ENCODE data around the gene RPTOR.

The RPTOR gene

DNA sequence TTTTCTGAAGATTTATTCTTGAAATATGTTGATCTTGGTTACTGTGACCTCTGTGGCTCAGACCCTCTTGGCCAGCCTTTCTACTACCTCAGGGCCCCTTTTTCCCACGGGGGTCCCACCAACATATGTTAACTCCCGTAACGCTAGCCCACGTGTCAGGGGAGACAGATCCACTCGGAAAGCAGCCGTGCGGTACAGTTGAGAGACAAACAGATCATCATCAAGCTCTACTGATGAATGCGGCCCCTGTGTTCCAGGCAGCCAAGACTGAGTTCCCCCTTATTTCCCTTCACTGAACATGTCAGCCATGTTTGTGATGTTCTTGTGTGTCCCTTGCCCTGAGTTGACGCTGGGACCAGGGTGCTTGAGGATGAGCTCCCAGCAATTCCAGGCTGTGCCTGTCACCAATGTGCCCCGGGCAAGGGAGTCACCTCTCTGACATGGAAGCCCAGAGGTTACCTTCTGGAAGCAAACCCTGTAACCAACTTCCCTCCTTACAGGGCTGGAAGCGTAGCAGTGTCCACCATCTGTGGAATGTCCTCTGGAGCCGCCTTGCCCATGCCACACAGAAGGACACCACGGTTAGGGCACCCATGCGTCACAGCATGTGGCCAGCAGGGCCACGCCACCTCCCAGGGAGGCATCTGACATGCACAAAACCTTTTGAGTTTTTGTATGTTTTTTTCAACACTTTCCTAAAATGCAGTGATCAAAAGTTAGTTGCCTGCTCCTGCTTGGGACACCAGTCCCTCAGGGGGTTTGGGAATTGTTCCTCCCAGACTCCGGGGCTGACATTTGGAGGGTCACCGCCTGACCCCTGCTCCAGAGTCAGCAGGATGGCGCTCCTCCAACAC, 253.3 kb downstream of the RPTOR start:
- no peak for TF ChIP-seq ZFP30 (CRISPR knock-in tag; IDR thresholded peaks at IDR 0.05)
- TF ChIP-seq PATZ1 (CRISPR knock-in tag; IDR thresholded peaks at IDR 0.05; ENCODE audit: borderline replicate concordance): no peak
- TF ChIP-seq ZFP3 (CRISPR knock-in tag; IDR thresholded peaks at IDR 0.05): no peak
- no peak for TF ChIP-seq TCF4 (CRISPR knock-in tag; IDR thresholded peaks at IDR 0.05; ENCODE audit: borderline replicate concordance)
- no peak for TF ChIP-seq ZNF565 (CRISPR knock-in tag; conservative IDR thresholded peaks at IDR 0.05; ENCODE audit: low read depth)
- TF ChIP-seq CREB5 (CRISPR knock-in tag; IDR thresholded peaks at IDR 0.05; ENCODE audit: low read depth): no peak
- no peak for TF ChIP-seq TOX (CRISPR knock-in tag; IDR thresholded peaks at IDR 0.05; ENCODE audit: borderline replicate concordance)
- no peak for TF ChIP-seq ZNF70 (CRISPR knock-in tag; IDR thresholded peaks at IDR 0.05)
- no peak for TF ChIP-seq OSR1 (CRISPR knock-in tag; IDR thresholded peaks at IDR 0.05)
- TF ChIP-seq, protein P1, sequence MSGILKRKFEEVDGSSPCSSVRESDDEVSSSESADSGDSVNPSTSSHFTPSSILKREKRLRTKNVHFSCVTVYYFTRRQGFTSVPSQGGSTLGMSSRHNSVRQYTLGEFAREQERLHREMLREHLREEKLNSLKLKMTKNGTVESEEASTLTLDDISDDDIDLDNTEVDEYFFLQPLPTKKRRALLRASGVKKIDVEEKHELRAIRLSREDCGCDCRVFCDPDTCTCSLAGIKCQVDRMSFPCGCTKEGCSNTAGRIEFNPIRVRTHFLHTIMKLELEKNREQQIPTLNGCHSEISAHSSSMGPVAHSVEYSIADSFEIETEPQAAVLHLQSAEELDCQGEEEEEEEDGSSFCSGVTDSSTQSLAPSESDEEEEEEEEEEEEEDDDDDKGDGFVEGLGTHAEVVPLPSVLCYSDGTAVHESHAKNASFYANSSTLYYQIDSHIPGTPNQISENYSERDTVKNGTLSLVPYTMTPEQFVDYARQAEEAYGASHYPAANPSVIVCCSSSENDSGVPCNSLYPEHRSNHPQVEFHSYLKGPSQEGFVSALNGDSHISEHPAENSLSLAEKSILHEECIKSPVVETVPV (CRISPR knock-in tag; IDR thresholded peaks at IDR 0.05): no peak
- no peak for ATAC-seq

DNA sequence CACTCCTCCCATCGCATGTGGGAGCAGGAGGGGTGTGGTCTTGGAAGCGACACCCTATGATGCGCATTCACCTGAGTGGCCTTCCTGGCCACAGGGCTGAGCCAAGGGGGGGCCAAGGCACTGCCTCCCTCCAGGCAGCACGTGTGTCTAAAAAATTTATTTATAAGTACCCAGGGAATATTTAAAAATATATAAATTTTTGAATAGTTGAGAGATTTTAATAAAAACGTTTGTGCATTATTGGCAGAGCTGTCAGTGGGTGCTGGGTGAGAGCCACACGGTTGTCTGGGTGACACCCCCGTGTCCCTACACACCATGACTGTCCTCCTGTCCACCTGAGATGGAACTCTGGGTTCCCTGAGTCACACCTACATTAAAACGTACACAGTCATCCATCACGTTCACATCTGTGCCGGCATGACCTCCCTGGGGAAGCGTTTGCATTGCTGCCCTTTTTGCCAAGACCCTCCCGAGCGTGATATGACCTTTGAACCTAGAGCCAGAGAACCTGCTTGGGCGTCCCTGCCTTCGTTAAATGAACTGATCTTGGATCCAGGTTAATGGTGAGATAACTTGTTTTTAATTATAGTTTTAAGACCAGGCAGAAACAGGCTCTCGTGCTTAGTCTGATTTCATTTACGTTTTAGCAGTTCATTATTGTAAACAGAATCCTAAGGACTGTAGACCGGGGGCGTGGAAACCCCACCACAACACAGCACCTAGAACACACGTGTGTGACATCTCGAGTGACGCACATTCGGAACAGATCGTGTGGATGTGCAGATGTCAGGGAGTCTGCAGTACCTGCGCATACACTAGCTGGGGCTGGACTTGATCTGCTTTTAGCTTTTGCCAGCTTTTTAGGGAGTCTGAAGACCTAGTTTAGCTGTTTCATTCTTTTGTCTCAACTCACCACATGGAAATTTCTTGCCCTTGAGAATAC, 254.2 kb downstream of the RPTOR start:
- TF ChIP-seq ZFP3 (CRISPR knock-in tag; IDR thresholded peaks at IDR 0.05): no peak
- TF ChIP-seq CREB5 (CRISPR knock-in tag; IDR thresholded peaks at IDR 0.05; ENCODE audit: low read depth): no peak
- no peak for TF ChIP-seq ZNF70 (CRISPR knock-in tag; IDR thresholded peaks at IDR 0.05)
- TF ChIP-seq ZFP30 (CRISPR knock-in tag; IDR thresholded peaks at IDR 0.05): no peak
- TF ChIP-seq ESRRG (CRISPR knock-in tag; IDR thresholded peaks at IDR 0.05): no peak
- no peak for TF ChIP-seq ZNF565 (CRISPR knock-in tag; conservative IDR thresholded peaks at IDR 0.05; ENCODE audit: low read depth)
- no peak for TF ChIP-seq GLIS3 (CRISPR knock-in tag; IDR thresholded peaks at IDR 0.05)
- TF ChIP-seq BACH2 (CRISPR knock-in tag; IDR thresholded peaks at IDR 0.05; ENCODE audit: borderline replicate concordance): no peak
- no peak for TF ChIP-seq ISL1 (CRISPR knock-in tag; IDR thresholded peaks at IDR 0.05)
- TF ChIP-seq, protein P1 (CRISPR knock-in tag; IDR thresholded peaks at IDR 0.05): no peak
- TF ChIP-seq, protein P2, sequence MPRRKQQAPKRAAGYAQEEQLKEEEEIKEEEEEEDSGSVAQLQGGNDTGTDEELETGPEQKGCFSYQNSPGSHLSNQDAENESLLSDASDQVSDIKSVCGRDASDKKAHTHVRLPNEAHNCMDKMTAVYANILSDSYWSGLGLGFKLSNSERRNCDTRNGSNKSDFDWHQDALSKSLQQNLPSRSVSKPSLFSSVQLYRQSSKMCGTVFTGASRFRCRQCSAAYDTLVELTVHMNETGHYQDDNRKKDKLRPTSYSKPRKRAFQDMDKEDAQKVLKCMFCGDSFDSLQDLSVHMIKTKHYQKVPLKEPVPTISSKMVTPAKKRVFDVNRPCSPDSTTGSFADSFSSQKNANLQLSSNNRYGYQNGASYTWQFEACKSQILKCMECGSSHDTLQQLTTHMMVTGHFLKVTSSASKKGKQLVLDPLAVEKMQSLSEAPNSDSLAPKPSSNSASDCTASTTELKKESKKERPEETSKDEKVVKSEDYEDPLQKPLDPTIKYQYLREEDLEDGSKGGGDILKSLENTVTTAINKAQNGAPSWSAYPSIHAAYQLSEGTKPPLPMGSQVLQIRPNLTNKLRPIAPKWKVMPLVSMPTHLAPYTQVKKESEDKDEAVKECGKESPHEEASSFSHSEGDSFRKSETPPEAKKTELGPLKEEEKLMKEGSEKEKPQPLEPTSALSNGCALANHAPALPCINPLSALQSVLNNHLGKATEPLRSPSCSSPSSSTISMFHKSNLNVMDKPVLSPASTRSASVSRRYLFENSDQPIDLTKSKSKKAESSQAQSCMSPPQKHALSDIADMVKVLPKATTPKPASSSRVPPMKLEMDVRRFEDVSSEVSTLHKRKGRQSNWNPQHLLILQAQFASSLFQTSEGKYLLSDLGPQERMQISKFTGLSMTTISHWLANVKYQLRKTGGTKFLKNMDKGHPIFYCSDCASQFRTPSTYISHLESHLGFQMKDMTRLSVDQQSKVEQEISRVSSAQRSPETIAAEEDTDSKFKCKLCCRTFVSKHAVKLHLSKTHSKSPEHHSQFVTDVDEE (CRISPR knock-in tag; IDR thresholded peaks at IDR 0.05): no peak
- TF ChIP-seq OSR1 (CRISPR knock-in tag; IDR thresholded peaks at IDR 0.05): no peak
- TF ChIP-seq ZNF8 (CRISPR knock-in tag; IDR thresholded peaks at IDR 0.05): no peak
- TF ChIP-seq RARB (CRISPR knock-in tag; IDR thresholded peaks at IDR 0.05): no peak
- no peak for TF ChIP-seq ZC3H10 (CRISPR knock-in tag; IDR thresholded peaks at IDR 0.05)
- TF ChIP-seq SNAI2 (CRISPR knock-in tag; IDR thresholded peaks at IDR 0.05): no peak
- TF ChIP-seq ARNTL (CRISPR knock-in tag; IDR thresholded peaks at IDR 0.05; ENCODE audit: borderline replicate concordance, low read depth): no peak
- no peak for TF ChIP-seq CSDC2 (CRISPR knock-in tag; IDR thresholded peaks at IDR 0.05)
- no peak for ATAC-seq

All from SK-N-SH treated with all-trans-retinoic acid at 6 μM for 48 hours (cell line).